Retinal pigment epithelial cell (primary cell): Measurements from ENCODE around the gene ARID1B.

Experiments
- DNase-seq: peaks from one replicate; pipeline ENCODE4 v3.0.0-alpha.2; 2010; ENCODE audit warnings: low read depth
- H3K4me3 ChIP-seq: 2 replicates; pipeline ENCODE4 v1.5.1; 2011; ENCODE audit warnings: mild to moderate bottlenecking, low read length, control low read depth, moderate library complexity
- TF ChIP-seq, protein P1 (sequence below): conservative IDR thresholded peaks from 2 replicates; pipeline ENCODE4 v1.5.1; 2011; ENCODE audit warnings: low read depth, low read length, control low read depth, inconsistent platforms

The ARID1B gene

GRCh38 chr6:157171801-157172200 lies 394.6 kb downstream of the ARID1B start:
- TF ChIP-seq, protein P1, sequence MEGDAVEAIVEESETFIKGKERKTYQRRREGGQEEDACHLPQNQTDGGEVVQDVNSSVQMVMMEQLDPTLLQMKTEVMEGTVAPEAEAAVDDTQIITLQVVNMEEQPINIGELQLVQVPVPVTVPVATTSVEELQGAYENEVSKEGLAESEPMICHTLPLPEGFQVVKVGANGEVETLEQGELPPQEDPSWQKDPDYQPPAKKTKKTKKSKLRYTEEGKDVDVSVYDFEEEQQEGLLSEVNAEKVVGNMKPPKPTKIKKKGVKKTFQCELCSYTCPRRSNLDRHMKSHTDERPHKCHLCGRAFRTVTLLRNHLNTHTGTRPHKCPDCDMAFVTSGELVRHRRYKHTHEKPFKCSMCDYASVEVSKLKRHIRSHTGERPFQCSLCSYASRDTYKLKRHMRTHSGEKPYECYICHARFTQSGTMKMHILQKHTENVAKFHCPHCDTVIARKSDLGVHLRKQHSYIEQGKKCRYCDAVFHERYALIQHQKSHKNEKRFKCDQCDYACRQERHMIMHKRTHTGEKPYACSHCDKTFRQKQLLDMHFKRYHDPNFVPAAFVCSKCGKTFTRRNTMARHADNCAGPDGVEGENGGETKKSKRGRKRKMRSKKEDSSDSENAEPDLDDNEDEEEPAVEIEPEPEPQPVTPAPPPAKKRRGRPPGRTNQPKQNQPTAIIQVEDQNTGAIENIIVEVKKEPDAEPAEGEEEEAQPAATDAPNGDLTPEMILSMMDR = no peak
- no peak for DNase-seq
- H3K4me3 ChIP-seq = no peak overlapping the region

- no peak overlapping the region for H3K4me3 ChIP-seq
- DNase-seq = no peak
- TF ChIP-seq, protein P1 = no peak
These were observed 395.1 kb downstream of the ARID1B start for GRCh38 chr6:157172231-157172701.

DNA sequence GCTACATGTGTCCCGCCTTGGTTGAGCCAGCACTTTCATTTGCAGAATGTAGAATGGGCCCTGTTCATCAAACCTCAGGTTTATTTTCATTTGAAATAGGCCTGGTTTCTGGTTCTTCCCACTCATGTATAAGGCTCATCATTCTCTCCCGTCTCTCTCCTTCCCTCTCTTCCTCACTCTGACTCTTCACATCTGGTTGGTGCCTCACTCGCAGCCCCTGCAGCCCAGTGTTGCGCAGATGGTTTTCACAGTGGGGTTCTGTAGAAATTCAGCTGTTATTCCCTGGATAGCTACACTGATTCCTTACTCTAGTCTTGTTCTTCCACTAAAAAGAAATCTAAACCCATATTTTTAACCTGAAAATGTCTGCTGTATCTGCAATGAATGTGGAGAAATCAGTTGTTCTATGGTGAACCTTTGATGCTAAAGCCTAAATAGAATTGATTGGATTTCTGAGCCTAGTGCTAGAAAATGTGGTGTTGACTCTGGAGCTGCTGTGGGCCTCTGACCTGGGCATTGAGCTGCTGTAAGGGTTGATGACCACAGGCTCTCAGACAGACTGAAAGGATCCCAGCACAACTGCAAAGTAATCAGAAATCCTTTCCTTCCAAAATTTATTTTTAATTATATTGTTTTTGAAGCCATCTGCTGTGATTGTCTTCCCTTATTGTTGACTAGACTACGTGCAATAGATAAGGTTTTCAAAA lies 395.8 kb downstream of the ARID1B start:
- DNase-seq = no peak
- TF ChIP-seq, protein P1 = no peak

GRCh38 chr6:157173776-157174175 lies 396.6 kb downstream of the ARID1B start:
- no peak for DNase-seq
- TF ChIP-seq, protein P1 = no peak
- no peak overlapping the region for H3K4me3 ChIP-seq

More for the DNA sequence above, 395.8 kb downstream of the ARID1B start:
- no peak overlapping the region for H3K4me3 ChIP-seq

- TF ChIP-seq, protein P1 = no peak
- no peak overlapping the region for H3K4me3 ChIP-seq
- no peak for DNase-seq
These were observed 397.6 kb downstream of the ARID1B start for GRCh38 chr6:157174731-157175130.

DNA sequence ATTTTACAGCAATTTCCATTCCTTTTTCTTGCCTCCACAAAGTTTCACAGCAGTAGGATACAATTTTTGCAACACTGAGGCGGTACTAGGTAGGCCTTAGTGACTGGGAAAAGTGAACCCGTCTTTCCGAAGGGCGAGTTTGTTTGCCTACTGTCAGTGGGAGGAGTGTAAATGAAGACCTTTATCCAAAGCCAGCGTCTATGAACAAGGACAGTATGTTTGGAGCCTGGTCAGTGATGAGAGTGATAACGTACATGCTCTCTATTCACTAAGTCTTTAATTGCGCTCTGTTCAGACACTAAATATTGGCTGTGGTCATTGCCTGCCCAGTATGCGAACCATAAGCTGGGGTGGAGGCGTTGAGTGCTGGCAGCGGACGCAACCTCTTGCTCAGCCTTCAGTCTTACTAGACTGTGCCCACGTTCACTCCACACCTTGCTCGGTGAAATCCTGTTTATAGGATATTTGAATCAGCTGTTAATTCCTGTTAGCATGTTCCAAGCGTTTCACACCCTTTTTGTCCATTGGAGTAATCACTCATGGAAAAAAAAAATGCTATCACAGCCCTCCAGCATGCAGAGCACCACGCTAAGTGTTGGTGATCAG lies 400.7 kb downstream of the ARID1B start:
- H3K4me3 ChIP-seq = no peak overlapping the region
- TF ChIP-seq, protein P1 = no peak
- no peak for DNase-seq

GRCh38 chr6:157181649-157182048 lies 404.5 kb downstream of the ARID1B start:
- TF ChIP-seq, protein P1 = no peak
- DNase-seq = no peak
- H3K4me3 ChIP-seq = no peak overlapping the region
